GM19395 (cell line): ENCODE measurements around the gene PFN4.
"Not testable (repeated sequence)": the region's sequence is repeated elsewhere in the genome, so short reads cannot be mapped to it uniquely, and the experiment has no call there.

Source experiments
- ATAC-seq: cut with Tn5 transposase; IDR thresholded peaks from one replicate; pipeline ENCODE4 v1.9.1; 2021; ENCODE audit warnings: mild to moderate bottlenecking, moderate library complexity; ENCODE audit not compliant: unreplicated experiment

The PFN4 gene

GRCh38 chr2:24123195-24123921 is at the start of gene PFN4, which contains the start of gene FAM228B:
TSS of gene PFN4 (minus strand) at chr2:24123334. CDS start at chr2:24122535, 799 bp downstream.
TSS of gene FAM228B (plus strand) at chr2:24123469. CDS start at chr2:24124362, 893 bp downstream.
- ATAC-seq = peak; percentile 91

GRCh38 chr2:24169023-24169422 is 45.9 kb upstream of the PFN4 start:
- ATAC-seq = no peak

- ATAC-seq = peak; percentile 68
These were observed 41.4 kb upstream of the PFN4 start for GRCh38 chr2:24164416-24164973.

GRCh38 chr2:24163601-24164000 is 40.5 kb upstream of the PFN4 start:
- ATAC-seq = no peak

- ATAC-seq = no peak
These were observed 40.1 kb upstream of the PFN4 start for GRCh38 chr2:24163186-24163585.

GRCh38 chr2:24162494-24162893 is 39.4 kb upstream of the PFN4 start:
- no peak for ATAC-seq

GRCh38 chr2:24160761-24161160 is 37.6 kb upstream of the PFN4 start:
- ATAC-seq = no peak

GRCh38 chr2:24159708-24160107 is 36.6 kb upstream of the PFN4 start:
- no peak for ATAC-seq

- ATAC-seq = no peak
These were observed 35.0 kb upstream of the PFN4 start for GRCh38 chr2:24158131-24158530.

GRCh38 chr2:24153478-24153877 is 30.3 kb upstream of the PFN4 start:
- ATAC-seq = no peak

- ATAC-seq = no peak
These were observed 29.5 kb upstream of the PFN4 start for GRCh38 chr2:24152413-24153197.

GRCh38 chr2:24147364-24147763 is 24.2 kb upstream of the PFN4 start:
- ATAC-seq = no peak

- not testable (repeated sequence) for ATAC-seq
These were observed 17.2 kb upstream of the PFN4 start for GRCh38 chr2:24140305-24140704.

- no peak for ATAC-seq
These were observed 9.4 kb upstream of the PFN4 start for GRCh38 chr2:24132543-24132942.

GRCh38 chr2:24125956-24126355 is 2.8 kb upstream of the PFN4 start:
- ATAC-seq = no peak

- peak; percentile 17 for ATAC-seq
These were observed 917 bp upstream of the PFN4 start for GRCh38 chr2:24123922-24124580.

GRCh38 chr2:24122366-24123194 is 554 bp downstream of the PFN4 start:
- no peak for ATAC-seq

GRCh38 chr2:24121469-24121868 is 1.7 kb downstream of the PFN4 start:
- ATAC-seq = no peak

GRCh38 chr2:24121066-24121465 is 2.1 kb downstream of the PFN4 start:
- no peak for ATAC-seq

GRCh38 chr2:24117902-24118301 is 5.2 kb downstream of the PFN4 start:
- no peak for ATAC-seq
